HUES64 (cell line): ENCODE measurements around the gene PTAFR.

Experiments used
- H3K27ac ChIP-seq: 2 replicates; pipeline ENCODE4 v1.7.0; 2013; ENCODE audit warnings: low read depth, low read length, inconsistent platforms
- H3K27me3 ChIP-seq: 2 replicates; pipeline ENCODE4 v1.6.1; 2013; ENCODE audit warnings: mild to moderate bottlenecking, low read length; ENCODE audit not compliant: insufficient read depth
- H3K36me3 ChIP-seq: 2 replicates; pipeline ENCODE4 v1.6.1; 2013; ENCODE audit warnings: mild to moderate bottlenecking, low read length; ENCODE audit not compliant: insufficient read depth
- H3K4me1 ChIP-seq: 2 replicates; pipeline ENCODE4 v1.6.1; 2013; ENCODE audit warnings: mild to moderate bottlenecking, low read length, moderate library complexity; ENCODE audit not compliant: insufficient read depth
- H3K4me3 ChIP-seq: 2 replicates; pipeline ENCODE4 v1.5.1; 2013; ENCODE audit warnings: mild to moderate bottlenecking, low read length, moderate library complexity
- H3K9ac ChIP-seq: 2 replicates; pipeline ENCODE4 v1.6.1; 2013; ENCODE audit warnings: mild to moderate bottlenecking, low read depth, low read length
- H3K9me3 ChIP-seq: 2 replicates; pipeline ENCODE4 v1.6.1; 2013; ENCODE audit warnings: low read depth, low read length; ENCODE audit not compliant: insufficient read depth
- WGBS: fragments of 150-250, 120-280 bp; methylation state at CpG from one replicate; pipeline ENCODE4 v1.1.7; 2013; ENCODE audit warnings: missing lambda C conversion rate; 5-methylcytosine and 5-hydroxymethylcytosine counted together

Gene PTAFR

DNA sequence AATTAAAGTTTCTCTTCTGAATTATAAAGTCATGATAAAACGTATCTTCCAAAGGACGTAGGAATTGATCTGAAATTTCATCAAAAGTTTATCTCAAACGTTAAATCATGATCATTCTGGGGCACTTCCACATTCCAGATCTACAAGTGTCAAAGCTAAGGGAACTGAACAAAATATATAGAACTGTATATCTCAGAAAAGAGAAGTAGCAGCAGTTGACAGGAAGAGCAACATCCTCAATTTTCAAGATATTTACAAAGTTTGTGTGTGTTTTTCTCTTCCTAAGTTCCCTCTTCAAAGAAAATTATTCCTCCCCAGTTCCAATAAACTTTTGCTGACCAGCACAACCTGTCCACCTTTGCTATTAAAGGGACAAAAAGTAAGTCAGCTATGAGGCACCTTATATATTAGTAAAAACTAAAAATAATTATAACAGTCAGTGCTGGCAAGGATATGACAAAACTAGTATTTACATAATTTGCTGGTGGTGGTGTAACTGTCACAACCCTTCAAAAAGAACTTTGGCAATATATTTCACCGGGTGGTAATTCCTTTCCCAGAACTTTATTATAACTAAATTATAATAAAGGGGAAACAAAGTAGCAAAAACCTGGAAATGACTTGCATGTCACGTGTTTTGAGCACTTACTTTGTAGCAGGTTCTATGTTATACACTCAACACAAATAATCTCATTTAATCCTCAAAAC is 49.6 kb downstream of the PTAFR start:
- 89% methylated on average over 4 of the region's 5 CpGs for WGBS
- Histone ChIP-seq H3K27ac (no peak overlapping the region), H3K9me3 (no peaks in the 10 kb centered on the region), H3K36me3 (no peaks in the 10 kb centered on the region), H3K9ac (no peak overlapping the region), H3K4me1 (no peaks in the 10 kb centered on the region), H3K27me3 (no peaks in the 10 kb centered on the region), H3K4me3 (no peak overlapping the region)

DNA sequence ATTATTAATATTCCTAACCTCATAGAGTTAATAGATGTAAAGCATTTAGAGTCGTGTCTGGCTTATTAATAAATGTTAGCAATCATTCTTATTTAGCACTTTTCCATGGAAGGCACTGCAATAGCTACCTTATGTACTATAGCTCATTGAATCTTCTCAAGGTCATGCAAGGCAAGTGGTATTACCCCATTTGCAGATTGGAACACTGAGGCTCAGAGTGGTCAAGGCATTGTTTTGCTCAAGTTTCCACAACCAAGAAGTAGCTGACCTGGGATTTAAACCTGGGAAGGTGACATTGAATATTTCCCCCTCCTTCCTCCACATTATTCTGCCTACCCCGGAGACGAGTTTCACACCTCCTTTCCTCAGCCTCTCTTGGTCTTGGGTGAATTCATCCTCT is 50.3 kb downstream of the PTAFR start:
- H3K4me1 ChIP-seq: no peaks in the 10 kb centered on the region
- no peaks in the 10 kb centered on the region for H3K9me3 ChIP-seq
- H3K4me3 ChIP-seq: no peak overlapping the region
- H3K27ac ChIP-seq: no peak overlapping the region
- H3K36me3 ChIP-seq: no peaks in the 10 kb centered on the region
- no peaks in the 10 kb centered on the region for H3K27me3 ChIP-seq
- no peak overlapping the region for H3K9ac ChIP-seq
- 78% methylated on average over 3 of the region's 3 CpGs for WGBS

DNA sequence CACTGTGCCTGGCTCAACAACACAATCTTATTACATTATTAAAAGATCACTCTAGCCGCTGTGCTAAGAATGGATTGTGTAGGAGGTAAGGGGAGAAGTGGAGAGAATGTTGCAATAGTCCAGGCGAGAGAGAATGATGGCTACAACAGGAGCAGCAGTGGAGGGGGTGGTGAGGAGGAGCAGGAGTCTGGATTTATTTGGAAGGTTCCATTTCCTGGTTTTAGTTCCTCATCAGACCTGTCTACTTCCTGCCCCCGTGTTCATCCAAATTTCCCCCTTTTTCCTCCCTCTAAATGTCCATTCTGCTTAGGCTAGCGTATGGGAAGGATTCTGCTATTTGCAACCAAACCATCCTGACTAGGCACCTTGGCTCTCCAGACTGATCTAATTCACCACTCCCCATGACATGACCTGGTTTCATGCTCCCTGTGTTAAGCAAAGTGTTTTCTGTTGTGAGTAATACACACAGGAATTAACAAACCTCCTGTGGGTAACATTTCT is 53.0 kb downstream of the PTAFR start:
- no peaks in the 10 kb centered on the region for H3K4me1 ChIP-seq
- H3K4me3 ChIP-seq: no peak overlapping the region
- no peaks in the 10 kb centered on the region for H3K27me3 ChIP-seq
- no peak overlapping the region for H3K9ac ChIP-seq
- 93% methylated on average over 4 of the region's 4 CpGs for WGBS
- no peaks in the 10 kb centered on the region for H3K9me3 ChIP-seq
- no peaks in the 10 kb centered on the region for H3K36me3 ChIP-seq
- H3K27ac ChIP-seq: no peak overlapping the region

DNA sequence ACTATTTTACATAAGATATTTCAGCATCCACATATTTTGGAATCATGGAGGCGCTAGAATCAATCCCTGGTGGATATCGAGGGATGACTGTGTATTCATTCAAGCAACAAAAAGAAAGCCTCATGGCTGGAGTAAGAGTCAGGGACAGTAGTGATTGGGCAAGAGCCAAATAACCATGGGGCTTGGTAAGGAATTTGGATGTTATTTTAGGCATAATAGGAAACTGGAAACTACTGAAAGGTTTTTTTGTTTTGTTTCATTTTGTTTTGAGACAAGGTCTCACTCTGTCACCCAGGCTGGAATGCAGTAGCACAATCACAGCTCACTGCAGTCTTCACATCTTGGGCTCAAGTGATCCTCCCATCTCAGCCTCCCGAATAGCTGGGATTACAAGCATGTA is 54.3 kb downstream of the PTAFR start:
- H3K27ac ChIP-seq: no peak overlapping the region
- H3K9ac ChIP-seq: no peak overlapping the region
- H3K27me3 ChIP-seq: no peaks in the 10 kb centered on the region
- no peaks in the 10 kb centered on the region for H3K36me3 ChIP-seq
- H3K9me3 ChIP-seq: no peaks in the 10 kb centered on the region
- WGBS: 94% methylated on average over 3 of the region's 3 CpGs
- no peaks in the 10 kb centered on the region for H3K4me1 ChIP-seq
- H3K4me3 ChIP-seq: no peak overlapping the region

DNA sequence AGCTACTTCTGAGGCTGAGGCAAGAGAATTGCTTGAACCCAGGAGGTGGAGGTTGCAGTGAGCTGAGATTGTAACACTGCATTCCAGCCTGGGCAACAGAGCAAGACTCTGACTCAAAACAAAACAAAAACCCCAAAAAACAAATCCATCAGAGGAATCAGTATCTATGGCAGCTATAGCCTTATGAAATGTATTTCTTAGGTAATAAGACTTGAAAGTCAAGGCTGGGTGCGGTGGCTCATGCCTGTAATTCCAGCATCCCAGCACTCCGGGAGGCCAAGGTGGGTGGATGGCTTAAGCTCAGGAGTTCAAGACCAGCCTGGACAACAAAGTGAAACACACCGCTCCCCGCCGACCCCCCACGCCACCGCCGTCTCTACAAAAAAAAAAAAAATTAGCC is 56.9 kb downstream of the PTAFR start:
- no peaks in the 10 kb centered on the region for H3K27me3 ChIP-seq
- H3K27ac ChIP-seq: no peak overlapping the region
- no peaks in the 10 kb centered on the region for H3K9me3 ChIP-seq
- H3K4me1 ChIP-seq: no peaks in the 10 kb centered on the region
- no peaks in the 10 kb centered on the region for H3K36me3 ChIP-seq
- H3K9ac ChIP-seq: no peak overlapping the region
- no peak overlapping the region for H3K4me3 ChIP-seq
- 97% methylated on average over 8 of the region's 8 CpGs for WGBS

DNA sequence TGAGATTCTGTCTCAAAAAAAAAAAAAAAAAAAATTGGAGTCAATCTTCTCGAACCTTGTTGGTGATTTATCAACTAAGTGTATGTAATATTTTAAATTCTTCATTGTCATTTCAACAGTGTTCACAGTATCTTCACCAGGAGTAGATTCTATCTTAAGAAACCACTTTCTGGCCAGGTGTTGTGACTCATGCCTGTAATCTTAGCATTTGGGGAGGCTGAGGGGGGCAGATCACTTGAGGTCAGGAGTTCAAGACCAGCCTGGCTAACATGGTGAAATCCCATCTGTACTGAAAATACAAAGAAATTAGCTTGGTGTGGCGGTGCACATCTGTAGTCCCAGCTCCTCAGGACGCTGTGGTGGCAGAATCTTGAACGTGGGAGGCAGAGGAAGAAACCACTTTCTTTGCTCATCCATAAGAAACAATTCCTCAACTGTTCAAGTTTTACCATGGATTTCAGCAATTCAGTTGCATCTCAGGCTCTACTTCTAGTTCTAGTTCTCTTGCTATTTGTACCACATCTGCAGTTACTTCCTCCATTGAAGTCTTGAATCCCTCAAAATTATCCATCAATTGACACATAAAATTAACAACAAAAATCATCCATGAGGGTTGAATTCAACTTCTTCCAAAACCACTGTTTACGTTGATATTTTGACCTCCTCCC is 57.7 kb downstream of the PTAFR start:
- no peak overlapping the region for H3K27ac ChIP-seq
- no peaks in the 10 kb centered on the region for H3K27me3 ChIP-seq
- H3K9me3 ChIP-seq: no peaks in the 10 kb centered on the region
- no peak overlapping the region for H3K4me3 ChIP-seq
- no peak overlapping the region for H3K9ac ChIP-seq
- no peaks in the 10 kb centered on the region for H3K36me3 ChIP-seq
- WGBS: 91% methylated on average over 4 of the region's 5 CpGs
- H3K4me1 ChIP-seq: no peaks in the 10 kb centered on the region

DNA sequence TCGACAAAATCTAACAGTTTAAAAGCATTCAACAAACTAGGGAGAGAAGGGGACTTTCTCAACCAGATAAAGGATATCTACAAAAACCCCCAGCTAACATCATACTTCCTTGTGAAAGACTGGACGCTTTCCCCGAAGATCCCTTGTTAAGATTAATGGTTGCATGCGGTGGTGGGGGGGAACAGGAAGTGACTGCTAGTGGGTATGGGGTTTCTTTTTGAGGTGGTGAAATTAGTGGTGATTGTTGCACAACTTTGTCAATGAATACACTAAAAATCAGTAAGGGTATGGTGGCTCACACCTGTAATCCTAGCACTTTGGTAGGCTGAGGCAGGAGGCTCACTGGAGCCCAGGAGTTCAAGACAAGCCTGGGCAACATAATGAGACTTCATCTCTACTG is 61.2 kb downstream of the PTAFR start:
- H3K9me3 ChIP-seq: no peaks in the 10 kb centered on the region
- WGBS: 90% methylated on average over 4 of the region's 4 CpGs
- no peak overlapping the region for H3K9ac ChIP-seq
- H3K4me1 ChIP-seq: no peaks in the 10 kb centered on the region
- H3K36me3 ChIP-seq: no peaks in the 10 kb centered on the region
- no peak overlapping the region for H3K4me3 ChIP-seq
- H3K27me3 ChIP-seq: no peaks in the 10 kb centered on the region
- H3K27ac ChIP-seq: no peak overlapping the region

DNA sequence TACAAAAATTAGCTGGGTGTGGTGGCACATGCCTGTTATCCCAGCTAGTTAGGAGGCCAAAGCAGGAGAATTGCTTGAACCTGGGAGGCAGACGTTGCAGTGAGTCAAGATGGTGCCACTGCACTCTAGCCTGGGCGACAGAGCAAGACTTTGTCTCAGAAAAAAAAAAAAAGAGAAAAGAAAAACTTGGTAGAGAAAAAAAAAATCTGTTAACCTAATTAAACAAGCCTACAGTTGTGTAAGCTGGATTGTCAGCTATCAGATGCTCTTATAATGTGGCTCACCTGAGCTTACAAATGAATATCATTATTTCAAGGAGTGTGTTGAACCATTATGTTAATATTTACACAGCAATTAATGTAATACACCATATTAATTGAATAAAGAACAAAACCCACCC is 61.6 kb downstream of the PTAFR start:
- Histone ChIP-seq H3K4me1 (no peaks in the 10 kb centered on the region), H3K27me3 (no peaks in the 10 kb centered on the region), H3K36me3 (no peaks in the 10 kb centered on the region), H3K9ac (no peak overlapping the region), H3K4me3 (no peak overlapping the region), H3K9me3 (no peaks in the 10 kb centered on the region), H3K27ac (no peak overlapping the region)
- 95% methylated on average over 2 of the region's 2 CpGs for WGBS

DNA sequence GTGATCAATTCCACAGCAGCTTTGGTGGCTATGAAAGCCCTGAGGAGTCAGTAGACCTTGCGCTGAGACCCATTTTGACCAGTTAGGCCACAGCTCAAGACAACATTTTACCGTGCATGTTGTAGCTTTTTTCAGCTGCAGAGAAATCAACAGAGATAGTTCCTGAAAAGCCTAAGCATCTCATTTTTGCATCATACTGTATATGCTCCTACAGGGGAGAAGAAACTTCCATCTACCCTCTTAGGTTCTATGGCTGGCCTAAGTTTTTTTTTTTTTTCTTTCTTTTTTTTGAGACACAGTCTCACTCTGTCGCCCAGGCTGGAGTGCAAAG is 63.3 kb downstream of the PTAFR start:
- H3K27me3 ChIP-seq: no peaks in the 10 kb centered on the region
- 92% methylated on average over 3 of the region's 3 CpGs for WGBS
- no peak overlapping the region for H3K27ac ChIP-seq
- no peak overlapping the region for H3K9ac ChIP-seq
- H3K9me3 ChIP-seq: no peaks in the 10 kb centered on the region
- H3K4me1 ChIP-seq: no peaks in the 10 kb centered on the region
- H3K36me3 ChIP-seq: no peaks in the 10 kb centered on the region
- no peak overlapping the region for H3K4me3 ChIP-seq

DNA sequence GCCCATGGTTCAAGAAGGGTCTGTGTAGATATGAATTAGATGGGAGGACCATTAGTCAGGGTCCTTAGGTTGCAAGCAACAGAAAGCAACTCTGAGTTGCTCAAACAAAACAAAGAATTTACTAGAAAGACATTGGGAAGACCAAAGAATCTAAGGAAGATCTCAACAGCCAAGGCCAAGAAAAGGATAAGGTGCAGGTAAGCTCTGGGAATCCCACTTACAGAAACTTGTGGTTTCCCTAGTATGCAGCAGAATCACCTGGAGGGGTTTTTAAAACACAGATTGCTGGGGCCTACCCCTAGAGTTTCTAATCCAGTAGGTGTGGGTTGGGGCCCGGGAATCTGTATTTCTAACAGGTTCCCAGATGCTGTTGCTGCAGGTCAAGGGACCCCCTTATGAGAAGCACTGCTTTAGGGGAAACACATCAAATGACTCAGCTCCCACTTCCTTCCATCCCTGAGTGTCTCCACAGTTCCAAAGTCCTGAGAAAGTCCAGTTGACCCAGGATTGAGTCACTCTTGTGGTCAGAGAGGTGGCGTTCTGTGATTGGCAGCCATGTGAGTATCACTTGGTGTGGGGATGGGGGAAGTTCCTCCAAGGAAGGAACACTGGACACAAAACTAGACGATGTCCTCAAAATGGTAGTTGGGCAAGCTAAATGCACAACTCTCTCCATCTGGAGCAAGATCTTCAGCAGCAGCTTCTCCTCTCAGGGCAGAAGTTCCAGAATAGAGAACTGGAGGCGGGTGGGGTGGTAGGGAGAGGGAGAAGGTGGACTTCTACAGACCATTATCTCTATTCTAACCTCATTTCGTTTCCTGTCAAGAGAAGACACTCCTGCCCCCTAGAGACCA is 63.9 kb downstream of the PTAFR start:
- H3K9ac ChIP-seq: no peak overlapping the region
- H3K4me1 ChIP-seq: no peaks in the 10 kb centered on the region
- H3K9me3 ChIP-seq: no peaks in the 10 kb centered on the region
- no peaks in the 10 kb centered on the region for H3K27me3 ChIP-seq
- WGBS: 85% methylated on average over 4 of the region's 5 CpGs
- H3K36me3 ChIP-seq: no peaks in the 10 kb centered on the region
- H3K27ac ChIP-seq: no peak overlapping the region
- H3K4me3 ChIP-seq: no peak overlapping the region

DNA sequence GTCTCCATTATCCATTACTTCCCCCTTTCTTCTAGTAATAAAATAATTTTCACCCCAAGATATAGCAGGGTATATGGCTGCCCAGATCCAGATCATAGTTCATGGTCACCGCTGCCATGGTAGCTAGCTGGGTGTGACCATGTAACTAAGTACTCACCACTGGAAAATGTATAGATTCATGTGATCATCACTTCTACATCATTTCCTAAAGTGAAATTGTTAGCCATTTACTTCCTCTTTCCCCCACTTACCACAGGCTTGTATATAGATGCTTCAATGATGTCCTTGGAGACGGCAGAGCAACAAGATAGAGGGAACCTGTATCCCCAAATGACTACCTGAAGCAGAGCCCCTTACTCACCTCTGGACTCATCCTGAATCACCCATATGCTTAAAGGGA is 65.3 kb downstream of the PTAFR start:
- whole genome bisulfite sequencing: 93% methylated on average over 2 of the region's 2 CpGs
- H3K27ac ChIP-seq: no peak overlapping the region
- H3K36me3 ChIP-seq: no peaks in the 10 kb centered on the region
- no peaks in the 10 kb centered on the region for H3K4me1 ChIP-seq
- no peak overlapping the region for H3K4me3 ChIP-seq
- H3K9me3 ChIP-seq: no peaks in the 10 kb centered on the region
- H3K9ac ChIP-seq: no peak overlapping the region
- H3K27me3 ChIP-seq: no peaks in the 10 kb centered on the region
